Measurements from ENCODE around the gene MCF2L2.

DNA sequence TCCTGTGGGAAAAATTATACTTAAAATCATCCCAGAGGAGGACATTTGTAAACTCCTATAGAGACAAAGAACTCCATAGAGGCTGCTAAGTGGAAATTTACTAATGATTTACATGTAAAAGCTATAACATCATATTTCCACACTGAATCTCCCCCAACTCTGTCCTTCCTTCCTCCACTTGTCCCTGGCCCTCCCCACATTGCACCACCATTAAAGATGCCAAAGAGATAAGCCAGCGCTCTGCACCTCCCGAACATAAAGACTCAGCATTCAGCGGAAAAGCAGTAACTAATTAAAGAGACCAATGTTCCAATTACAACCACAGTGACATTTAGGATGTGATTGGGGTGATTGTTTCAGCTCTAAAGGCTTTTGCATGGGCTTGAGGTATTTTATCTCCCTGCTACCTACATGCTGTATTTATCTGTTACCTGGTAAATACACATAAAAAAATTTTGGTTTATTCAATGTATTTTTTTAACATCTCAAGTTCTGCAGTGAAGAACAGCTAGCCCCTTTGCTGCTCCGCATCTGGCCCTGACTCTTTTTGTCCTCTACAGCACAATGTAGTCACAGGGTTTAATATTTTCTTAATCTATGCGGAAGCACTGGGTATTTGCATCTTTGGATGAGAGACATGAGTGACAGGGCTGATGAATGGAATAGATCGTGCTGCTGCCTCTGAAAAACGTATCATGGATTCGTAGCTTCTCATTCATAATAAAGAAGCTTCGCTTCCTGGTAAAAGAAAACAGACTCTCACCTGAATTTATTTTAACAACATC, 210.7 kb downstream of the MCF2L2 start:
- TF ChIP-seq, protein P1, sequence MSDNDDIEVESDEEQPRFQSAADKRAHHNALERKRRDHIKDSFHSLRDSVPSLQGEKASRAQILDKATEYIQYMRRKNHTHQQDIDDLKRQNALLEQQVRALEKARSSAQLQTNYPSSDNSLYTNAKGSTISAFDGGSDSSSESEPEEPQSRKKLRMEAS (CRISPR knock-in tag; IDR thresholded peaks at IDR 0.05) = no peak
- TF ChIP-seq SREBF2 (CRISPR knock-in tag; IDR thresholded peaks at IDR 0.05) (no peak), RCOR1 (IDR thresholded peaks at IDR 0.05; ENCODE audit: borderline replicate concordance in 1 of 2, low read depth in 2 of 2, low read length in 2 of 2) (no peak), CHD4 (IDR thresholded peaks at IDR 0.05; ENCODE audit: insufficient read depth, insufficient replicate concordance, low read depth, low read length, poor library complexity, severe bottlenecking) (no peak), GTF2F1 (IDR thresholded peaks at IDR 0.05; ENCODE audit: low read depth, low read length) (no peak), MEIS2 (IDR thresholded peaks at IDR 0.05; ENCODE audit: partially characterized antibody) (no peak), EGR1 (conservative IDR thresholded peaks at IDR 0.05) (no peak)
- TF ChIP-seq, protein P2, sequence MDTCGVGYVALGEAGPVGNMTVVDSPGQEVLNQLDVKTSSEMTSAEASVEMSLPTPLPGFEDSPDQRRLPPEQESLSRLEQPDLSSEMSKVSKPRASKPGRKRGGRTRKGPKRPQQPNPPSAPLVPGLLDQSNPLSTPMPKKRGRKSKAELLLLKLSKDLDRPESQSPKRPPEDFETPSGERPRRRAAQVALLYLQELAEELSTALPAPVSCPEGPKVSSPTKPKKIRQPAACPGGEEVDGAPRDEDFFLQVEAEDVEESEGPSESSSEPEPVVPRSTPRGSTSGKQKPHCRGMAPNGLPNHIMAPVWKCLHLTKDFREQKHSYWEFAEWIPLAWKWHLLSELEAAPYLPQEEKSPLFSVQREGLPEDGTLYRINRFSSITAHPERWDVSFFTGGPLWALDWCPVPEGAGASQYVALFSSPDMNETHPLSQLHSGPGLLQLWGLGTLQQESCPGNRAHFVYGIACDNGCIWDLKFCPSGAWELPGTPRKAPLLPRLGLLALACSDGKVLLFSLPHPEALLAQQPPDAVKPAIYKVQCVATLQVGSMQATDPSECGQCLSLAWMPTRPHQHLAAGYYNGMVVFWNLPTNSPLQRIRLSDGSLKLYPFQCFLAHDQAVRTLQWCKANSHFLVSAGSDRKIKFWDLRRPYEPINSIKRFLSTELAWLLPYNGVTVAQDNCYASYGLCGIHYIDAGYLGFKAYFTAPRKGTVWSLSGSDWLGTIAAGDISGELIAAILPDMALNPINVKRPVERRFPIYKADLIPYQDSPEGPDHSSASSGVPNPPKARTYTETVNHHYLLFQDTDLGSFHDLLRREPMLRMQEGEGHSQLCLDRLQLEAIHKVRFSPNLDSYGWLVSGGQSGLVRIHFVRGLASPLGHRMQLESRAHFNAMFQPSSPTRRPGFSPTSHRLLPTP (IDR thresholded peaks at IDR 0.05; ENCODE audit: borderline replicate concordance, extremely low read depth, insufficient read length) = no peak
- TF ChIP-seq, protein P3, sequence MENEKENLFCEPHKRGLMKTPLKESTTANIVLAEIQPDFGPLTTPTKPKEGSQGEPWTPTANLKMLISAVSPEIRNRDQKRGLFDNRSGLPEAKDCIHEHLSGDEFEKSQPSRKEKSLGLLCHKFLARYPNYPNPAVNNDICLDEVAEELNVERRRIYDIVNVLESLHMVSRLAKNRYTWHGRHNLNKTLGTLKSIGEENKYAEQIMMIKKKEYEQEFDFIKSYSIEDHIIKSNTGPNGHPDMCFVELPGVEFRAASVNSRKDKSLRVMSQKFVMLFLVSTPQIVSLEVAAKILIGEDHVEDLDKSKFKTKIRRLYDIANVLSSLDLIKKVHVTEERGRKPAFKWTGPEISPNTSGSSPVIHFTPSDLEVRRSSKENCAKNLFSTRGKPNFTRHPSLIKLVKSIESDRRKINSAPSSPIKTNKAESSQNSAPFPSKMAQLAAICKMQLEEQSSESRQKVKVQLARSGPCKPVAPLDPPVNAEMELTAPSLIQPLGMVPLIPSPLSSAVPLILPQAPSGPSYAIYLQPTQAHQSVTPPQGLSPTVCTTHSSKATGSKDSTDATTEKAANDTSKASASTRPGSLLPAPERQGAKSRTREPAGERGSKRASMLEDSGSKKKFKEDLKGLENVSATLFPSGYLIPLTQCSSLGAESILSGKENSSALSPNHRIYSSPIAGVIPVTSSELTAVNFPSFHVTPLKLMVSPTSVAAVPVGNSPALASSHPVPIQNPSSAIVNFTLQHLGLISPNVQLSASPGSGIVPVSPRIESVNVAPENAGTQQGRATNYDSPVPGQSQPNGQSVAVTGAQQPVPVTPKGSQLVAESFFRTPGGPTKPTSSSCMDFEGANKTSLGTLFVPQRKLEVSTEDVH (IDR thresholded peaks at IDR 0.05; ENCODE audit: low read depth, partially characterized antibody) = no peak
